Endothelial cell of umbilical vein (primary cell): ENCODE measurements around the gene CREBZF.

Experiments used
- CTCF ChIP-seq, 2 donors: IDR thresholded peaks; 1 replicate in 1 of 2; 2 replicates in 1 of 2; pipeline ENCODE4 v1.5.1; 2011; ENCODE audit warnings: low read length in 2 of 2, mild to moderate bottlenecking in 2 of 2, moderate library complexity in 2 of 2, control low read depth in 1 of 2, inconsistent platforms in 1 of 2, low read depth in 1 of 2; ENCODE audit not compliant: insufficient read depth in 1 of 2; ENCODE audit errors: extremely low read depth in 1 of 2
- EZH2 ChIP-seq: IDR thresholded peaks from 2 replicates; pipeline ENCODE4 v1.6.1; 2012; ENCODE audit warnings: borderline replicate concordance, low read depth, mild to moderate bottlenecking, moderate library complexity, low read length, inconsistent platforms; ENCODE audit not compliant: severe bottlenecking
- POLR2A ChIP-seq: IDR thresholded peaks from 2 replicates; pipeline ENCODE4 v1.6.1; 2012; ENCODE audit warnings: low read depth, mild to moderate bottlenecking, control low read depth, low read length

DNA sequence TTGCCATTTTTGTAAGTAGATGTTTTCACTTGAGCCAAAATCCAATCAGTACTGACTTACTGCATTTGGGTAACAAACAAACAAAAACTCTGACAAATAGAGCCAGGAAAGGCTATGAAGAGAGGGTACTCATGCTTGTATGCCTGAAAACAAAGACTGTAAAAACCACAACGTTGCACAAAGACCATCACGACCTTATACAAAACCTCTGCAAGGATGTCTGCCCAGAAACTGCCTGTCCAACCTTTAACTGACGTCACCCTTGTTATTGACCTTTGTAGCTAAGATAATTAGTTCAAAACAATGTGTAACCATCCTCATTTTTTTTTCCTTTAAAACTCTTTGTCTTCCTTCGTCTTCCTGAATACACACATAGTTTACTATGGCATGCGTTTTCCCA lies 804 bp upstream of the CREBZF start:
- TF ChIP-seq CTCF (IDR thresholded peaks at IDR 0.05; ENCODE audit: extremely low read depth in 1 of 2, insufficient read depth in 1 of 2, low read depth in 1 of 2, low read length in 2 of 2) (no peak), POLR2A (no peak), EZH2 (no peak)
